GM18867 (cell line): ENCODE results near the gene MED13L.
"Not testable (repeated sequence)": the region's sequence is repeated elsewhere in the genome, so short reads cannot be mapped to it uniquely, and the experiment has no call there.

ENCODE experiments used
- ATAC-seq: cut with Tn5 transposase; IDR thresholded peaks from one replicate; pipeline ENCODE4 v1.9.1; 2021; ENCODE audit warnings: mild to moderate bottlenecking, moderate library complexity; ENCODE audit not compliant: unreplicated experiment

Gene MED13L

DNA sequence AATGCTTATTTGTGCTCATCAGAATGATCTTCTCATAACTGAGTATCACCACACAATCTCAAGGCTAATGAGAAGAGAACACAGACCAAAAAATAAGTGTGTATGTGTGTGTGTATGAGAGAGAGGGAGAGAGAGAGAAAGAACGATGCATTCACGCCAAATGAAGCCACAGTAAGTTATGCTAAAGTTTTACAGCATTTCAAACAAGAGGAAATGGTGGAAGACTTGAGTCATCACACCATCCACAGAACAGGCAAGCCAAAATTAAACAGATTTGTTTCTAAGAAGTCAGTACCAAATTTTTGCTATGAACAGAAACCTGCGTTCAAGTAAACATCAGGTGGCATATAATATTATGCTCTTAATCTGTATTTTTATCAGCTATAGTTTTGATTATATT is 141.2 kb downstream of the MED13L start:
- no peak for ATAC-seq

DNA sequence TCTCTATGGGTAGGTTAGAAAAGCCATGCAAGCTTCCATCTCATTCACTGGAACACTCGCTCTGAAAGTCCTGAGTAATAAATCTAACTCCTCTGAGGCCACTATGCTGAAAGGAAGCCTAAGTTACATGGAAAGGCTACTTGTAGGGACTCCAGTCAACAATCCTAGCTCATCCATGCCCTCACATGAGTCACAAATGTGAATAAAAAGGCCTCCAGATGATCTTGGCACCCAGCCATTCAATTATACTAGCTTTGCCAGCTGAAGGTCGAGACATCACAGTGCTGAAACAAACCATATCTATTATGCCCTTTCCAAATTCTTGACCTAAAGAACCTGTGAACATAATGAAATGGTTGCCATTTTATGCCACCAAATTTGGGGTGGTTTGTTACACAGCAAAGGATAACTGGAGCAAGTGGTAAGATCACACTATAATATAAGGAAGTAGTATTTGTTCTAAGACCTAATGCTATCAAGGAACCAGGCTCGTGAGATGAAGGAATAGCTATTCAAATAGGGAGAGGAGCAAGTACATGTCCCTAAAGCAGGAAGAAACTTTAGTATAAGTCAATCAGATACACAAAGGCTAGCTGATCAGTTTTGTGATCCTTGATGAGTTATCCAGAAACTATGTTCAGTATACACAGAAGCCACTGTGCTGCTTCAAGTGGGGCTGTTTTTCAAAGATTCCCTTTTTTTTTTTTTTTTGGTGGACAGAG is 142.1 kb downstream of the MED13L start:
- no peak for ATAC-seq

DNA sequence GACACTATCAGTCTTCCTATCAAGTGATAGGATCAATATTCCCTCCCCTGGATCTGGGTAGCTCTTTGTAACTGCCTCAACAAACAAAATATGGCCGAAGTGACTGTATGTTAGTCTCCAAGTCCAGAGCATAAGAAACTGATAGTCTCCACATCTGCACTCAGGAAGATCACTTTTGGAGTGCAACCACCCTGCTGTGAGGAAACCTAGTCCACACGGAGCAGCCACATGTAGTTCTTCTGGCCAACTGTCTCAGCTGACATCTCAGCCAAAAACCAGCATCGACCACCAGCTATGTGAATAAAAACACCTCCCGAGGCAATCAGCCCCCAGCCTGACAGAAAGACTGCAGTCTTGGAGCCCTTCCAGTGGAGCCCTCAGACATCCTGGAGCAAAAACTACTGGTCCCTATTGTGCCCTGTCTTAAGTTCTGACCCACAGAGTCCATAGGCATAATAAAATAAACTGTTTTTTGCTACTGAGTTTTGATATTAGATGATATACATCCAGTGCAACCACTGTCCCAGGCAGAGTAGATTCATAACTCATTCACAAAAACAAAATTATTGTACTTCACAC is 143.8 kb downstream of the MED13L start:
- no peak for ATAC-seq

DNA sequence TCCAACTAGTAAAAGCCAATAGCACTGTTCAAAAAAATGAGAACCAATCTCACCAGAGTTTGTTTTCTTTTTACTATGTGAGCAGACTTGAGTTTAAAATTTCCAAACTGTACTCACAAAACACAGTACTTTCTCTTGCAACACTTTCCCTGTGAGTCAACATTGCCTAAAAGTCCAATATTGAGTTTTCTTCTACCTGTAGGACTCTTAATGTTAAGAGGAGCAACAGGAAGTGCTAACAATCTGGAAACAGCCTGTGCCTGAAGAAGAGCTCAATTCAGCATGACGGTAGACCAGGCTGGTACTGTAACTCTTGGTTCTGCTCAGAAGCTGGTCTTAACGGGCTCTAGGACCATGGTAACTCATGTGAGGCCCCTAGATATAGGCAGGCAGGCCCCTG is 144.3 kb downstream of the MED13L start:
- ATAC-seq = no peak

GRCh38 chr12:116131987-116132386 is 145.5 kb downstream of the MED13L start:
- ATAC-seq = not testable (repeated sequence)

DNA sequence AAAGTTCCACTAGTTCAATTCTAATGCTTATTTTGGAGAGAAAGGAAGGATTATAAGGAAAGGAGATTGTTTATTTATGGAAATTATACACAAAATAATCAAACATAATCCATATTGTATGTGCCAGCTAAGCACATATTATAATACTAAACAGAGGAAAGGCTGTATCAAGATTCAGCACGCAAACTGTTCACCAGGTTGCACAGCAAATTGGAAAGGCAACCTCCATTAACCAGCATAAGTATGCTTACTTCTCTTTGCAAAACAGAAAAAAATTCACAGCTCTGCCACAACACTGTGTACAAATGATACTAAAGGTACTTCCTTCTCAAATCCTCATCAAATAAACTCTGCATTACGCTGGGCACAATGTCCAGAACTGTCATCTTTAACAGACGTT is 146.3 kb downstream of the MED13L start:
- ATAC-seq = no peak

DNA sequence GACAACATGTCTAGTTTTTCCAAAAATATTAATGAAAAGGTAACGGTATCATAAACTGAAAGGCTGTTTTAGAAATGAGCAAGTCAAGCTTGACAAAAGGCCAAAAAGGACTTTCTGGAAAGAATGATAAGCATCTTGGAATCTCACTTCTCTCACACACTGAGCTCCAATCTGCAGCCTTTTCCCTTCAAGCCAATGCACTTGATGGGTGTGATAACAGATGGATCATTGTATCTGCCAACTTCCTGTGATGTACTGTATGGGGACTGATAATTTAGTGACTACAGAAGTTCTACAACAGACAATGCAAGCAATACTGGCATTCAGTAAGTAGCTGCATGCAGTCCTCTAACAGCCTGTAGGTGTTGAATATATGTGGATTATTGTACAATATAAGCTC is 147.1 kb downstream of the MED13L start:
- no peak for ATAC-seq

GRCh38 chr12:116128779-116129178 is 148.7 kb downstream of the MED13L start:
- no peak for ATAC-seq

DNA sequence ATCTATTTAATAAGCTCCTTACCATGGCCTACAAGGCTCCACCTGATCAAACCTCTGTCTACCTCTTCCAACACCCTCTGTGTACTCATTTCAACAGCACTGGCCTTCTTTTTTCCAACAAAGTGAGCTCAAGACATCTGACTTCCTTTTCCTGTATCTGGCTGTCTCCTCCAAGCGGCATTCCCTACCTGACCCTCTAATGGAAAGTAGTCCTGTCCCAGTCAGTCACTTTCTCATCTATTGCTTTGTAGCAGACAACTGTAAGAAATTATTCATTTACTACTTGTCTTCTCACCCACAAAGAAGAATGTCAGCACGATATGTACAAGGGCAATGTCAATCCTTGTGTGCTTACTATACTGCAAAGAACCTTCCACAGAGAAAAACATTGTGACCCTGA is 149.6 kb downstream of the MED13L start:
- no peak for ATAC-seq

DNA sequence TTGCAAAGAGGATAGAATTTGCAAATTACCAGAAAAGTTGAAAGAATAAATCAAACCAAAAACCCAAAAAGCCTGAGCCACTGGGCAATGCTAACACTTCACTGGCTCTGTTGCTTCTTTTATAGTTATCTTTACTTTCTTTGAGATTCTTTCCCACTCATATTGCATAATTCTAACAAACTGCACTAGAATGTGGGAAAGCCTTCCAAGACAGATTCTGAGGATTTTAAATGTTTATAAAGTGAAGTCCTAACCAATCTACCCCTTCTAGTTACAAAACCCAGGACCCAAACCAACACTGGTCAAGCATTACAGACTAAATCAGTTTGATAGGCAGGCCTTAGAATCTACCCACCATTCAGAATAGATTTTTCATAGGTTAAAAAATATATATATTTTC is 150.9 kb downstream of the MED13L start:
- no peak for ATAC-seq

DNA sequence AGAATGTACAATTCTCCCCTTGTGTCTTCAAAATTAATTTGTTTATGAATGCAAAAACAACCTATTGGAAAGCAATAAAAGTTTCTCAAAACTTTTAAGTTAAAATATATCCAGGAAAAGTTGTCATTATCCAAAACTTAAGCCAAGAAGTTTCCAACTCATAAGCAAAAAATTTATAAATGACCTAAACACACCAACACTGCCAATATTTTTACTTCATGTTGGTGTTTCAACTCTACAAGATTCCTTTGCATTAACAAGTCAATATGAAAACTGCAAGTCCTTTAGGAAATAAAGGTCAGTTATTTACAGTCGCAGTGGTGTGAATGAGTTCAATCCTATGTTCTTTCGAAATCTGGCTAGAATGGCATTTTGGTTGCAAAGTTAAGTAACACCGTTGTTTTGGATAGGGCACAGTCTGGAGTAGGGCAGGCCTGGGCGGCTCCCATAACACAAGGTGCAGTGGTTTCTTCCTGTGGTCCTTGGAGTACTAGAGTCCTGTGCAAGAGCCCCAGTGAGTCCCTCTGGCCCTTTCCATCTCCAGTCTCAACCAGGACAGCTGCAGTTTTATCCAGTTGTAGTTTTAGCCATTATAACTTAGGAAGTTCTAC is 151.4 kb downstream of the MED13L start:
- ATAC-seq = no peak

- no peak for ATAC-seq
Measured at GRCh38 chr12:116125084-116125483, 152.4 kb downstream of the MED13L start.

DNA sequence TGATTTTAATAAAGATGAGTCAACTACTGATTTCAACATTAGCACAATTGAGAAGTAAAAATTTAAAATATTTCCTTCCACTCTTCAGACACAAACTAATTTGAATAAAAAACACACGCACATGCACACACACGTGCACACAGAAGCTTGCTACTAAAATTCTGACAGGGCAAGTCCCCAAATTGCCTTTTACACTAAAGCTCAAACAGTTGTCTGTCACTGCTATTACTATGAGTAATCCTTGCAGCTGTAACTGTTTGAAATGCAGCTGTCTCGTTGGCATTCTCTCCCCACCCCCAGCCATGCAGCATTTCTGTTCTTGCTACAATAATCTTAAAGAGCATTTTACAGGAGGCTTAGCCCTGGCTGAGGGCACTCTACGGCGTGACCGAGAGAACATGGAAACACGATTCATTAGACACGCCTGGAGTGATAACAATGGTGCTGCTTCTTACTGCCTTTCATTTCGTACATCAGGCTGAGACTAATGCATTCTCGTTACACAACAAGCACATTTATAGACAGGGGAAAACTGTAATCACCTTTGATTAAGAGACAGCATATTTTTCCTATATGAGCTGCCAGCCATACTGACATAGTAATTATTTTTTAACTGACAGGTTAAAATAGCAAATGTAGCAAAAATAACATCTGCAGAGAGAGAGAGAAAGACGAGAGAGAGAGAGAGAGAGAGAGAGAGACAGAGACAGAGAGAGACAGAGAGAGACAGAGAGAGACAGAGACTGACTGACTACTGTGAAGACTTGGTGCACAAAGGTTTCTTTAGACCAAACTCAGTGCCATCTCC is 153.8 kb downstream of the MED13L start:
- no peak for ATAC-seq

DNA sequence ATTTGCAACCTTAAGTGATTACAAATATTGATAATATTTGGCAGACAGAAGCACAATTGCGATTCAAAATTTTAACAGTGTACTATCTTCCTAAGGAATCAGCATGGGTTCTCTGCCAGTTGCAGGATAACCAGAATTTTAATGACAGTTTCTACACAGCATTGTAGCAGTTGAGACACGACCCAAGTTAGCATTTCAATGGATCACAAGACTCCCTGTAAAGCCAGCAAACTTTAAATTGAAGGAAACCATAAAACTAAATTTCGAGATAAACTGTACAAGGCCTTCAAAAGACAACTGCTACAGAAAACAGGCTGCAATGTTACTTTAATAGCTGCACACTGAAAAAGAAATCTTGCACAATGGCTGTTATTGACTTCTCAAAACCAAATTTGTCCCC is 154.9 kb downstream of the MED13L start:
- no peak for ATAC-seq

DNA sequence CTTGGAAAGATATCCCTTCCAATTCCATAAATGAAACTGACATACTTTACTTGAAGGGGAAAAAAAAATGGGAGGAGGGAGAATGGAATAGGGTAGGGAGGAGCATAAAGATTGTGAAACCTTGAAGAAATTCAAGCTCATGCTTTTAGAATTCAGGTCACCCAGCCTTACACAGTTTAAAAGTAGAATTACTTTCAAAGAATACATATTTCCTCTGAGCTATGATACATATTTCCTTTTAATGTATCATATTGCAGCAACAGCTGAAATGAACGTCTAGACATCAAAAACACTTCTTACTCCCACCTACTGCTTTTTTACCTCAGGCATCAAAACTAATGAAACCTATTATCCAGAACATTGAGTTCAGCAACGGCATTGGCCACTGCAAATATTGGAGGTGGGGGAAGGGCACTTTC is 156.0 kb downstream of the MED13L start:
- no peak for ATAC-seq

GRCh38 chr12:116116650-116117424 is 160.7 kb downstream of the MED13L start:
- ATAC-seq = no peak

DNA sequence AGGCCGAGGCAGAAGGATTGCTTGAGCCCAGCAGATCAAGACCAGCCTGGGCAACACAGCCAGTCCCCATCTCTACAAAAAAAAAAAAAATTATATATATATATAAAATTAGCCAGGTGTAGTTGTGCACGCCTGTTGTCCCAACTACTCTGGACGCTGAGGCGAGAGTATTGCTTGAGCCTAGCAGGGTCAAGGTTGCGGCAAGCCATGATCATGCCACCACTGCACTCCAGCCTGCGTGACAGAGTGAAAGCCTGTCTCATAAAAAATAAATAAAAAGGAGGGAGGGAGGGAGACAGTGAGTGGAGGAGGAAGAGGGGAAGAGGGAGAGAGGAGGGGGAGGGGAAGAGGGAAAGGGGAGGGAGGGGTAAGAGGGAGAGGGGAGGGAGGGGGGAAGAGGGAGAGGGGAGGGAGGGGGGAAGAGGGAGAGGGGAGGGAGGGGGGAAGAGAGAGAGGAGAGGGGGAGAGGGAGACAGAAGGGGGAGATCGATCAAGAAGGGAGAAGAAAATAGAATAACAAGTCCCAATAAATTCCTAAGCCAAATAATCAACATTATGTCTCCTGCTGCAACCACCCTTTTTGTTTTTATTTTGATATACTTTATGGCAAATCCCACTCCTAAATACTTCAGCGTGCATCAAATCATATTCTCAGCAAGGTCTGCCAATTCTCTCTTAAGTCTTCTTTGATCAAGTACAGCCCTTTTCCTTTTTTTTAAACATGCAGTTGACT is 163.9 kb downstream of the MED13L start:
- ATAC-seq = no peak

GRCh38 chr12:116106870-116107269 is 170.6 kb downstream of the MED13L start:
- no peak for ATAC-seq

DNA sequence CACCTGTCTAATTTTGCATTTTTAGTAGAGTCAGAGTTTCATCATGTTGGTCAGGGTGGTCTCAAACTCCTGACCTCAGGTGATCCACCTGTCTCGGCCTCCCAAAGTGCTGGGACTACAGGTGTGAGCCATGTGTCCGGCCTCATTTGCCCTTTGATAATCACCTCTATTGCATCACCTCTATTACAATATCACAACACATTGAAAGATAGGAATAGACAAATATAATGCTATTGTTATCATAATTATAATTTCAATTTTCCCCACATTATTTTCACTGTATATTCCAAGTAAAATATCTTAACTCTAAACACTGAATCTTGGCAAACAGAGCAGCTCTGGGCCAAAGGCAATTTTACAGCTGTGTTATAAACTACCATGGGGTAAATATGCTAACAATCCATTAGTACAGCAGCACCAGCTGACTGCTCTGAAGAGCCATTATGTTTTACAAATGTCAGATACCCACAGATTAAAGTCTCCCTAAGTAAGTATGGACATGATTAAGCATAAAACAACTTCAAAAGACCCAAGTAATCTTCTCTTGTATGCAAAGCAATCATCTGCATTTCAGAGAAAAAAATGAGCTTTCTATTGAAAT is 173.2 kb downstream of the MED13L start:
- ATAC-seq = no peak

GRCh38 chr12:116101991-116102390 is 175.5 kb downstream of the MED13L start:
- ATAC-seq = no peak
